ENCODE results near the gene BICRA.

GRCh38 chr19:47693489-47693888 lies 84.6 kb downstream of the BICRA start:
- TF ChIP-seq, protein P1, sequence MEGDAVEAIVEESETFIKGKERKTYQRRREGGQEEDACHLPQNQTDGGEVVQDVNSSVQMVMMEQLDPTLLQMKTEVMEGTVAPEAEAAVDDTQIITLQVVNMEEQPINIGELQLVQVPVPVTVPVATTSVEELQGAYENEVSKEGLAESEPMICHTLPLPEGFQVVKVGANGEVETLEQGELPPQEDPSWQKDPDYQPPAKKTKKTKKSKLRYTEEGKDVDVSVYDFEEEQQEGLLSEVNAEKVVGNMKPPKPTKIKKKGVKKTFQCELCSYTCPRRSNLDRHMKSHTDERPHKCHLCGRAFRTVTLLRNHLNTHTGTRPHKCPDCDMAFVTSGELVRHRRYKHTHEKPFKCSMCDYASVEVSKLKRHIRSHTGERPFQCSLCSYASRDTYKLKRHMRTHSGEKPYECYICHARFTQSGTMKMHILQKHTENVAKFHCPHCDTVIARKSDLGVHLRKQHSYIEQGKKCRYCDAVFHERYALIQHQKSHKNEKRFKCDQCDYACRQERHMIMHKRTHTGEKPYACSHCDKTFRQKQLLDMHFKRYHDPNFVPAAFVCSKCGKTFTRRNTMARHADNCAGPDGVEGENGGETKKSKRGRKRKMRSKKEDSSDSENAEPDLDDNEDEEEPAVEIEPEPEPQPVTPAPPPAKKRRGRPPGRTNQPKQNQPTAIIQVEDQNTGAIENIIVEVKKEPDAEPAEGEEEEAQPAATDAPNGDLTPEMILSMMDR (conservative IDR thresholded peaks at IDR 0.05; ENCODE audit: low read depth, low read length): no peak; the same call in 1 of the 2 replicates
- no peak for TF ChIP-seq CEBPB (IDR thresholded peaks at IDR 0.05; ENCODE audit: low read depth, low read length)
- TF ChIP-seq POLR2A (IDR thresholded peaks at IDR 0.05; ENCODE audit: low read depth, low read length): no peak
- no peak for TF ChIP-seq MAFK (IDR thresholded peaks at IDR 0.05; ENCODE audit: low read depth, low read length)
- TF ChIP-seq RAD21 (IDR thresholded peaks at IDR 0.05; ENCODE audit: low read length): no peak
- no peak for TF ChIP-seq RFX5 (IDR thresholded peaks at IDR 0.05; ENCODE audit: low read depth, low read length)
- no peak for TF ChIP-seq BHLHE40 (IDR thresholded peaks at IDR 0.05; ENCODE audit: low read depth, low read length)
- no peak for TF ChIP-seq MXI1 (IDR thresholded peaks at IDR 0.05; ENCODE audit: borderline replicate concordance, low read depth, low read length)
- TF ChIP-seq, protein P2, sequence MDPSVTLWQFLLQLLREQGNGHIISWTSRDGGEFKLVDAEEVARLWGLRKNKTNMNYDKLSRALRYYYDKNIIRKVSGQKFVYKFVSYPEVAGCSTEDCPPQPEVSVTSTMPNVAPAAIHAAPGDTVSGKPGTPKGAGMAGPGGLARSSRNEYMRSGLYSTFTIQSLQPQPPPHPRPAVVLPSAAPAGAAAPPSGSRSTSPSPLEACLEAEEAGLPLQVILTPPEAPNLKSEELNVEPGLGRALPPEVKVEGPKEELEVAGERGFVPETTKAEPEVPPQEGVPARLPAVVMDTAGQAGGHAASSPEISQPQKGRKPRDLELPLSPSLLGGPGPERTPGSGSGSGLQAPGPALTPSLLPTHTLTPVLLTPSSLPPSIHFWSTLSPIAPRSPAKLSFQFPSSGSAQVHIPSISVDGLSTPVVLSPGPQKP (IDR thresholded peaks at IDR 0.05; ENCODE audit: borderline replicate concordance, low read depth, low read length): no peak
- TF ChIP-seq, protein P3, sequence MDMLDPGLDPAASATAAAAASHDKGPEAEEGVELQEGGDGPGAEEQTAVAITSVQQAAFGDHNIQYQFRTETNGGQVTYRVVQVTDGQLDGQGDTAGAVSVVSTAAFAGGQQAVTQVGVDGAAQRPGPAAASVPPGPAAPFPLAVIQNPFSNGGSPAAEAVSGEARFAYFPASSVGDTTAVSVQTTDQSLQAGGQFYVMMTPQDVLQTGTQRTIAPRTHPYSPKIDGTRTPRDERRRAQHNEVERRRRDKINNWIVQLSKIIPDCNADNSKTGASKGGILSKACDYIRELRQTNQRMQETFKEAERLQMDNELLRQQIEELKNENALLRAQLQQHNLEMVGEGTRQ (IDR thresholded peaks at IDR 0.05; ENCODE audit: low read depth, low read length): no peak
